ENCODE data around the gene DIDO1. TPM values are rescaled to one million over a fixed set of nuclear protein-coding genes. Genes with fewer than 3 reads are reported as not detected.

The DIDO1 gene
- 10 to 100 TPM; 68.5 to 75.9 TPM for total RNA-seq

DNA sequence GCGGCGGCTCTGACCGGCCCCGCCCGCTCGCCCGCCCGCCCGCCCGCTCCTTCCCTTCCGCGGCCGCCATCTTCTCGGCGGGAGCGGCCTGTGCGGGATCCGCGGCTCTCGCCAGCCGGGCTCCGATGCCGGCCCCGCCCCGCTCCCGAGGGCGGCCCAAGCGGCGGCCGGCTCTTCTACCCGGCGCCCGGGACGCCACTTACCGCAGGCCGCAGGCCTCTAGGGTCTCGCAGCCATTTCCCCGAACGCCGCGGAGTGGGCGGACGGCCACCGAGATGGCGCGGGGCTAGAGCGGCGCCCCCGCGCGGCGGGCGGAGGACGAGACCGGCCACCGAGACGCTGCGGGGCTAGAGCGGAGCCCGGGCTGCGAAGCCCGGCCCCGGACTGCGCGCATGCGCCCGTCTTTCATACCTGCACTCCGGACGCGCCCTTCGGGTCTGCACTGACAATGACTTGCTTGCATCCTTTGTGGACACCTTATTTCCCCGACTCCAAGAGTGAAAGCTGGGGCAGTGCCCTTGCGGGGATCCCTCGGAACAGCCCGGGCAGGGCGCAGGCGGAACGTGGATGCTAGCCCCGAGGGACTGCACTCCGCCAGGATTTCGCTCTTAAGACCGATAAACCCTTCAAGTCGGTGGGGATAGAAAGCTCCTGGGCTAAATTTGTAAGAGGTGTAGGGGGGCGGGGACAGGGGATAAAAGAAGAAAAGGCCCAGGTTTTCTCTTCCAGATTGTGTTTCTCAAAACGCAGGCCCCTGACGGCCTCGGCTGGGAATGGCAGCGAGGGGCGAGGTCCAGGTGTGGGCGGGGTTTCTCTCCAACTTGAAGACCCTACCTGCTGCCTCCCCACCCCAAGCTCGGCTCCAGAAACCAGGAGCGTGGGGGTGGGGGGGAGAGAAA lies at the start of gene DIDO1:
Gene DIDO1 (minus strand): TSS at position 277 of the 899 bp plus-strand sequence.
- no peaks in the 10 kb centered on the region for H3K9me3 ChIP-seq
- H3K36me3 ChIP-seq, result no peaks in the 10 kb centered on the region
- DNase-seq (ENCODE audit: low spot score), result peak; percentile 88
- intact Hi-C loops (cut with DNase I), result no loop called here
- peak within 1 kb of the TSS; percentile 88 to 93 for H3K4me3 ChIP-seq
- peaks cover 30% of the 10 kb centered on the region for H3K4me1 ChIP-seq (replicated peaks)
- H3K27me3 ChIP-seq (replicated peaks; ENCODE audit: insufficient read depth), result no peaks in the 10 kb centered on the region
- TF ChIP-seq POLR2A (IDR thresholded peaks at IDR 0.05) (peak; percentile 82), POLR2AphosphoS5 (IDR thresholded peaks at IDR 0.05) (peak; percentile 70)
- TF ChIP-seq, protein P1, sequence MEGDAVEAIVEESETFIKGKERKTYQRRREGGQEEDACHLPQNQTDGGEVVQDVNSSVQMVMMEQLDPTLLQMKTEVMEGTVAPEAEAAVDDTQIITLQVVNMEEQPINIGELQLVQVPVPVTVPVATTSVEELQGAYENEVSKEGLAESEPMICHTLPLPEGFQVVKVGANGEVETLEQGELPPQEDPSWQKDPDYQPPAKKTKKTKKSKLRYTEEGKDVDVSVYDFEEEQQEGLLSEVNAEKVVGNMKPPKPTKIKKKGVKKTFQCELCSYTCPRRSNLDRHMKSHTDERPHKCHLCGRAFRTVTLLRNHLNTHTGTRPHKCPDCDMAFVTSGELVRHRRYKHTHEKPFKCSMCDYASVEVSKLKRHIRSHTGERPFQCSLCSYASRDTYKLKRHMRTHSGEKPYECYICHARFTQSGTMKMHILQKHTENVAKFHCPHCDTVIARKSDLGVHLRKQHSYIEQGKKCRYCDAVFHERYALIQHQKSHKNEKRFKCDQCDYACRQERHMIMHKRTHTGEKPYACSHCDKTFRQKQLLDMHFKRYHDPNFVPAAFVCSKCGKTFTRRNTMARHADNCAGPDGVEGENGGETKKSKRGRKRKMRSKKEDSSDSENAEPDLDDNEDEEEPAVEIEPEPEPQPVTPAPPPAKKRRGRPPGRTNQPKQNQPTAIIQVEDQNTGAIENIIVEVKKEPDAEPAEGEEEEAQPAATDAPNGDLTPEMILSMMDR (IDR thresholded peaks at IDR 0.05), result peak; percentile 60 to 92 (median 72)
- peak within 1 kb of the TSS; percentile 97 to 98 for H3K27ac ChIP-seq
- WGBS, result 1% methylated on average over 52 of the region's 92 CpGs

DNA sequence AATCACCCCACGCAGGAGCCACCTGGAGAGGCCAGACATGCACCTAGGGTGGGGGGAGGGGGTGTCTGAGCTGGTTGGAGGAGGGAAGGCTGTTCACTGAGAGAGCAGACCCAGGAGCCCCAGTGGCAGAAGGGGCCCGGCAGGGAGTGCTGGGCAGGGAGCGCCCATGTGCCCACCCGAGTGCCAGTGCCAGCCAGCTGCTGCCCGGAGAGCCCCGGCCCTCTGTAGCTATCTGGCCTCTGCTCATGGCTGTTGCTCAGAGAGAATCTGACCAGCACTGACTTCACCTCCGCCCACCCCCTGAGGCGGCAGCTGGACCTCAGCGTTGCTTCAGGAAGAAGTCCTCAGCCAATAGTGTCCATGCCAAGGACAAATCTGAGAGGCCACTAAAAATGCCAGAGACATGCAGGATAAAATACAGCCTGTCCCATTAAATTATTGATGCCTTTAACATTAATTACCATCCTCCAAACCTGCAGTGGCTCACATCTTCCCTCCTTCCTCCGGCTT lies 49.0 kb upstream of the DIDO1 start:
- DNase-seq (ENCODE audit: low spot score), result no peak
- 52% methylated on average over 10 of the region's 10 CpGs for WGBS
- Histone ChIP-seq H3K27me3 (replicated peaks; ENCODE audit: insufficient read depth) (peaks cover 35% of the 10 kb centered on the region), H3K27ac (no peak overlapping the region), H3K4me3 (no peak overlapping the region), H3K4me1 (replicated peaks) (no peaks in the 10 kb centered on the region), H3K9me3 (no peaks in the 10 kb centered on the region), H3K36me3 (no peaks in the 10 kb centered on the region)
- intact Hi-C loops (cut with DNase I), result no loop called here
- TF ChIP-seq POLR2A (IDR thresholded peaks at IDR 0.05) (no peak), POLR2AphosphoS5 (IDR thresholded peaks at IDR 0.05) (no peak)
- TF ChIP-seq, protein P1 (IDR thresholded peaks at IDR 0.05), result no peak

DNA sequence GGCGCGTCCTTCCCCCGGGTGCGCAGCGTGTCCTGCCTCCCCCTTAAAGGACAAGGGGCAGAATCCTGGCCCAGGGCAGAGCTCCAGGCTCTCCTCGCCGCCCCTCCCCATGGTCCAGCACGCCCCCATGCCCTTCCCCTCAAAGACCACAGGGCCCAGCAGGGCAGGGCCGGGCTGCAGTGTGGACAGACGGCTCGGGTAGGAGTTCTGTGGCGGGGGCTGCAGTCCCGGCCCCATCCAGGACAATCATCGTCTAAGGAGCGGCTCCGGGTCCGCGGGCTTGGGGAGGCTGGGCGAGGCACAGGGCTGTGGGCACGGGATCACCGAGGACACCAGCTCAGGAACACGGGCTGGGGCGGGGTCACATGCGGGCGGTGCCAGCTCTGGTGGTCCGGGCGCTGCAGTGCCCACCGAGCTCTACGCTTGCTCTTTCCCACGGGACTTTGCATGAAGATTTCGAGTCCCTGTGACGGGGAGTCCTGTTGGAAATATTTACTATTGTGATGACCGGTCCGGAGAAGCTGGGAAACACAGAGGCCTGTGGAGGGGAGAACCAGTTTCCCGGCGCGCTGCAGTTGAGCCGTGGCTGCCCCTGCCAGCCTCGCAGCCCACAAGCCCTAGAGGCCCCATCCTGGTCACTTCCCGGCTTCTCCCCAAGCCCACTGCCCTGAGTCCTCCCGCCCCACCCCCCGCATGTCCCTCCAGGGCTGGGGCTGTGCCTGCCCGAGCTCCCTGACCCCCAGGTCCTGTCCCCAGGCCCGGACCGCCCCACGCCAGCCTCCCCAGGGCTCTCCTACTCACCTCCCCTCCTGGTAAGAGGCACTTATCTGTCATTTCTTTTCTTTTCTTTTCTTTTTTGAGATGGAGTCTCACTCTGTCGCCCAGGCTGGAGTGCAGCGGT lies 46.8 kb upstream of the DIDO1 start:
- Histone ChIP-seq H3K36me3 (no peaks in the 10 kb centered on the region), H3K4me3 (no peak overlapping the region), H3K9me3 (no peaks in the 10 kb centered on the region), H3K4me1 (replicated peaks) (no peaks in the 10 kb centered on the region), H3K27ac (no peak overlapping the region), H3K27me3 (replicated peaks; ENCODE audit: insufficient read depth) (peaks cover 31% of the 10 kb centered on the region)
- intact Hi-C loops (cut with DNase I), result loop anchor here (1.0 kb wide), 1 partner anchor 36 kb away; no protein-coding TSS in a partner anchor
- DNase-seq (ENCODE audit: low spot score), result no peak
- 18% methylated on average over 47 of the region's 48 CpGs for WGBS
- TF ChIP-seq POLR2AphosphoS5 (IDR thresholded peaks at IDR 0.05) (no peak), POLR2A (IDR thresholded peaks at IDR 0.05) (no peak)
- TF ChIP-seq, protein P1 (IDR thresholded peaks at IDR 0.05), result no peak

DNA sequence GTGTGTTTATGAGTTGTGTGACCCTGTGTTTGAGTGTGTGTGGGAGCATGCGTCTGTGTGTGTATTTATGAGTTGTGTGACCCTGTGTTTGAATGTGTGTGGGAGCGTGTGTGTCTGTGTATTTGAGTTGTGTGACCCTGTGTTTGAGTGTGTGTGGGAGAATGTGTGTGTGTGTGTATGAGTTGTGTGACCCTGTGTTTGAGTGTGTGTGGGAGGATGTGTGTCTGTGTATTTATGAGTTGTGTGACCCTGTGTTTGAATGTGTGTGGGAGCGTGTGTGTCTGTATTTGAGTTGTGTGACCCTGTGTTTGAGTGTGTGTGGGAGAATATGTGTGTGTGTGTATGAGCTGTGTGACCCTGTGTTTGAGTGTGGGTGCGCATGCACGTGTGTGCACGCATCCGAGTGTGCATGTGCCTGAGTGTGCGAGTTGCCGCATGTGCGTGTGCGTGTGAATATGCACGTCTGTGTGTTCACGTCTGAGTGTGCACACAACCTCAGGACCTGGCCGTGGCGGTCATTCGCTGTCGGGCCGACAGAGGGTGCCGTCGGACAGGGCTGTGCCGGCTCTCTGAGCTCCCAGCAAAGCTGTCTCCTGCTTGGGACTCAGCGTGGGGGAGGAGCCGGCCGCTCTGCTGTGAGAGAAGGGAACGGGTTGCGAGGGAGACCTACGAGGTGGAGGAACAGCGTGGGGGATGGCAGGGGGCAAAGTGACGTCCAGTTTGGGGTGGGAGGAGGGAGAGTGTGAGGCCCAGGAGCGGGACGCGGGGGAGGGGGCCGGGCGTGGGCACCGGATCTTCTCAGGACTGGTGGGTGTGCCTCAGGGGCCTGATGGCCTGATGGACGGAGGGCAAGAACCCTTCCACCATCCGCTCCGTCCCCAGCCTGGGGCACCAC lies 45.9 kb upstream of the DIDO1 start:
- TF ChIP-seq, protein P1 (IDR thresholded peaks at IDR 0.05), result peak; percentile 42 to 95 (median 80)
- TF ChIP-seq POLR2AphosphoS5 (IDR thresholded peaks at IDR 0.05), result peak; percentile 31
- TF ChIP-seq POLR2A (IDR thresholded peaks at IDR 0.05), result no peak

More for the DNA sequence above, 45.9 kb upstream of the DIDO1 start:
- no peaks in the 10 kb centered on the region for H3K4me1 ChIP-seq (replicated peaks)
- intact Hi-C loops (cut with DNase I), result loop anchor here (1.0 kb wide), 1 partner anchor 37 kb away; no protein-coding TSS in a partner anchor
- H3K9me3 ChIP-seq, result no peaks in the 10 kb centered on the region
- no peak overlapping the region for H3K27ac ChIP-seq
- WGBS, result 4% methylated on average over 38 of the region's 38 CpGs
- peak; percentile 77 for DNase-seq (ENCODE audit: low spot score)
- no peaks in the 10 kb centered on the region for H3K36me3 ChIP-seq
- no peak overlapping the region for H3K4me3 ChIP-seq
- H3K27me3 ChIP-seq (replicated peaks; ENCODE audit: insufficient read depth), result peaks cover 24% of the 10 kb centered on the region
